ENCODE data around the gene TSPYL4.
"Not testable (repeated sequence)": the region's sequence is repeated elsewhere in the genome, so short reads cannot be mapped to it uniquely, and the experiment has no call there.

TSPYL4 gene

GRCh38 chr6:116253505-116254296 lies at the start of gene TSPYL4:
TSS of gene TSPYL4 (minus strand) at chr6:116254075. CDS start at chr6:116254008, 67 bp downstream.
- DNase-seq, result peak; percentile 93

- no peak for DNase-seq
These were observed 47.2 kb upstream of the TSPYL4 start for GRCh38 chr6:116301104-116301503.

GRCh38 chr6:116300566-116300965 lies 46.7 kb upstream of the TSPYL4 start:
- no peak for DNase-seq

GRCh38 chr6:116298973-116299372 lies 45.1 kb upstream of the TSPYL4 start:
- DNase-seq, result no peak

GRCh38 chr6:116298273-116298672 lies 44.4 kb upstream of the TSPYL4 start:
- DNase-seq, result no peak

- no peak for DNase-seq
These were observed 38.7 kb upstream of the TSPYL4 start for GRCh38 chr6:116292553-116292952.

GRCh38 chr6:116291701-116292396 lies 38.0 kb upstream of the TSPYL4 start:
- DNase-seq, result no peak

GRCh38 chr6:116290799-116291198 lies 36.9 kb upstream of the TSPYL4 start:
- DNase-seq, result no peak

GRCh38 chr6:116289876-116290275 lies 36.0 kb upstream of the TSPYL4 start:
- DNase-seq, result no peak

GRCh38 chr6:116287689-116288282 lies 33.9 kb upstream of the TSPYL4 start:
- peak; percentile 24 for DNase-seq

GRCh38 chr6:116286773-116287358 lies 33.0 kb upstream of the TSPYL4 start:
- DNase-seq, result no peak

GRCh38 chr6:116284984-116285383 lies 31.1 kb upstream of the TSPYL4 start:
- not testable (repeated sequence) for DNase-seq

- no peak for DNase-seq
These were observed 29.3 kb upstream of the TSPYL4 start for GRCh38 chr6:116283191-116283590.

- no peak for DNase-seq
These were observed 28.8 kb upstream of the TSPYL4 start for GRCh38 chr6:116282698-116283097.

- DNase-seq, result no peak
These were observed 27.1 kb upstream of the TSPYL4 start for GRCh38 chr6:116280933-116281316.

GRCh38 chr6:116280161-116280932 lies 26.5 kb upstream of the TSPYL4 start:
- no peak for DNase-seq

GRCh38 chr6:116279232-116280160 lies 25.6 kb upstream of the TSPYL4 start, which contains the start of gene TSPYL1:
TSS of gene TSPYL1 (minus strand) at chr6:116279930. CDS start at chr6:116279830, 100 bp downstream.
- peak; percentile 93 for DNase-seq

- DNase-seq, result no peak
These were observed 25.0 kb upstream of the TSPYL4 start for GRCh38 chr6:116278854-116279231.

GRCh38 chr6:116278481-116278829 lies 24.6 kb upstream of the TSPYL4 start:
- DNase-seq, result no peak

GRCh38 chr6:116277124-116277523 lies 23.2 kb upstream of the TSPYL4 start:
- no peak for DNase-seq

GRCh38 chr6:116271149-116271708 lies 17.4 kb upstream of the TSPYL4 start:
- DNase-seq, result no peak

All from NCI-H1092 treated with DMSO at 0.1 percent for 48 hours (cell line).